Measurements from ENCODE around the gene NFKBIA. TPM values are rescaled to one million over a fixed set of nuclear protein-coding genes. Genes with fewer than 3 reads are reported as not detected.
A peak's percentile ranks its signal among the peaks of the same experiment; 100 is the strongest.
"Not testable (repeated sequence)": the region's sequence is repeated elsewhere in the genome, so short reads cannot be mapped to it uniquely, and the experiment has no call there.

The NFKBIA gene
- total RNA-seq, 1 donor from 2014 or later: 35.5 TPM

DNA sequence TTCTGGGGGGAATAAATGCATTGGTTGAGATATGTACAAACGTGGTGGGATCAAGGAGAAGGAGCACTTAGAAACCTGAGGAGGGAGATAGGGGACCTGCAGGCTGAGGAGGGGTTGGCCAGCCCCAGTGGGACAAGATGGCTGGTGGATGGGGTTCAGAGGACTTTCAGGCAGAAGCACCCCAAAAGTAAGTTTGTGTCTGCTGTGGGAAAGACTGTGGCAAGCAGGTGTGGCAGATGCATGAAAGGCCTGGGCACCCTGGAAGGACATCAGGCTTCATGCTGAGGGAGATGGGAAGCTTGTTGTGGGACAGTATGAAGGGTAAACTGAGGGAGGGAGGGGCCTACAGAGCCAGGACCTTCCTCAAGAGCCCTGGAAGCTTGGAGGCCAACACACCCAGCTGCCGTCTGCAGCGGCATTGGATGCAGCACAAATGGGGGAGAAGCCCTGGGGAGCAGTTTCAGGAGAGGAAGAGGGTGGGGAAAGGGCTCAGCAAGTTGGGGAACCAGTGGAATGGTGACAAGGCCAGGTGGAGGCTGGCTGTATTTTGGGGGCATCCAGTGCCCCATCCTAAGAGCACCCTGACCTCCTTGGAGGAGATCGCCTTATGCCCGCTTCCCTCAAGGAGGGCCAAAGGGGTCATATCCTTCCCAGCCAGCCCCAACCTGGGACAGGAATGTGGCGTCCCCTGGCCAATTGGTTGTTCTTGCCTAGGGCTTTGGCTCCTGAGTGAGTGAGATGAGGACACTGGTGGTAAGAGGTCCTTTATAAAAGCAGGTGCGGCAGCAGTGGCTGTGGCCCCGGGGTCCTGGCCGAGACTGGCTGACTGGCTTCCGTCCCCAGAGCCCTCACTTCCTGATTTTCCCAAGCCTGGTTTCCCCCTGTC is 20.7 kb downstream of the NFKBIA start:
- Mint-ChIP-seq H3K27ac (ENCODE audit: unreplicated experiment) (peak overlapping the region; percentile 93), H3K27me3 (ENCODE audit: low read depth, unreplicated experiment) (no peaks in the 10 kb centered on the region), H3K9me3 (ENCODE audit: unreplicated experiment) (no peaks in the 10 kb centered on the region), H3K4me1 (ENCODE audit: low read depth, unreplicated experiment) (peaks cover 19% of the 10 kb centered on the region), H3K36me3 (ENCODE audit: low read depth, unreplicated experiment) (no peaks in the 10 kb centered on the region), H3K4me3 (ENCODE audit: unreplicated experiment) (peak overlapping the region; percentile 31)
- Histone ChIP-seq H2AFZ (ENCODE audit: low read depth, low read length) (peak overlapping the region; percentile 35), H3K27me3 (ENCODE audit: insufficient read depth, low read length) (no peaks in the 10 kb centered on the region), H3K4me3 (ENCODE audit: insufficient read depth, low read depth, low read length) (no peak overlapping the region), H3K79me2 (ENCODE audit: insufficient read depth, low read length) (no peaks in the 10 kb centered on the region), H3K9ac (ENCODE audit: low read length) (peak overlapping the region; percentile 55), H3K4me2 (ENCODE audit: low read length) (peak overlapping the region; percentile 59), H3K27ac (ENCODE audit: low read depth, low read length) (peak overlapping the region; percentile 83), H3K9me3 (ENCODE audit: insufficient read depth, low read depth, low read length) (no peaks in the 10 kb centered on the region), H3K36me3 (ENCODE audit: insufficient read depth, low read length) (no peaks in the 10 kb centered on the region), H4K20me1 (ENCODE audit: insufficient read depth, low read length) (no peaks in the 10 kb centered on the region), H3K4me1 (ENCODE audit: insufficient read depth, low read length) (peaks cover 25% of the 10 kb centered on the region)
- no peak for FAIRE-seq
- TF ChIP-seq, protein P1, sequence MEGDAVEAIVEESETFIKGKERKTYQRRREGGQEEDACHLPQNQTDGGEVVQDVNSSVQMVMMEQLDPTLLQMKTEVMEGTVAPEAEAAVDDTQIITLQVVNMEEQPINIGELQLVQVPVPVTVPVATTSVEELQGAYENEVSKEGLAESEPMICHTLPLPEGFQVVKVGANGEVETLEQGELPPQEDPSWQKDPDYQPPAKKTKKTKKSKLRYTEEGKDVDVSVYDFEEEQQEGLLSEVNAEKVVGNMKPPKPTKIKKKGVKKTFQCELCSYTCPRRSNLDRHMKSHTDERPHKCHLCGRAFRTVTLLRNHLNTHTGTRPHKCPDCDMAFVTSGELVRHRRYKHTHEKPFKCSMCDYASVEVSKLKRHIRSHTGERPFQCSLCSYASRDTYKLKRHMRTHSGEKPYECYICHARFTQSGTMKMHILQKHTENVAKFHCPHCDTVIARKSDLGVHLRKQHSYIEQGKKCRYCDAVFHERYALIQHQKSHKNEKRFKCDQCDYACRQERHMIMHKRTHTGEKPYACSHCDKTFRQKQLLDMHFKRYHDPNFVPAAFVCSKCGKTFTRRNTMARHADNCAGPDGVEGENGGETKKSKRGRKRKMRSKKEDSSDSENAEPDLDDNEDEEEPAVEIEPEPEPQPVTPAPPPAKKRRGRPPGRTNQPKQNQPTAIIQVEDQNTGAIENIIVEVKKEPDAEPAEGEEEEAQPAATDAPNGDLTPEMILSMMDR (IDR thresholded peaks at IDR 0.05; ENCODE audit: insufficient read depth, low read depth, low read length): no peak
- TF ChIP-seq EZH2 (IDR thresholded peaks at IDR 0.05; ENCODE audit: insufficient read depth, low read length): no peak
- DNase-seq (ENCODE audit: low read depth): no peak

DNA sequence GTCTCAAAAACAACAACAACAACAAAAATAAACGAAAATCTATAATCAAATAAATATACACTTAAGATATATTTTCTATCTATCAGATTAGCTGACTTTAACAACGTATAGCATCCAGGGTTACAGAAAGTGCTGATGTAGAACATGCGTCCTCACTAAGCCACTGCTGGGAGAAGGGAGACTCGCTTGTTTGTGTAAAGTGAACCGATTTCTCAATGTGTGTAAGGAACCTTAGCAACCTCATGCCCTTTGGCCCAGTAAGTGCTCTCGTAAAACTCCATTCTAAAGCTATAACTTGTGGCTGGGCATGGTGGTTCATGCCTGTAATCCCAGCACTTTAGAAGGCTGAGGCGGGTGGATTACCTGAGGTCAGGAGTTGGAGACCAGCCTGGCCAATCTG is 23.8 kb downstream of the NFKBIA start:
- FAIRE-seq (no peak), DNase-seq (ENCODE audit: low read depth) (no peak)
- Histone ChIP-seq H4K20me1 (ENCODE audit: insufficient read depth, low read length) (no peaks in the 10 kb centered on the region), H3K27ac (ENCODE audit: low read depth, low read length) (no peak overlapping the region), H3K4me2 (ENCODE audit: low read length) (no peak overlapping the region), H3K27me3 (ENCODE audit: insufficient read depth, low read length) (no peaks in the 10 kb centered on the region), H3K79me2 (ENCODE audit: insufficient read depth, low read length) (no peaks in the 10 kb centered on the region), H2AFZ (ENCODE audit: low read depth, low read length) (no peak overlapping the region), H3K9me3 (ENCODE audit: insufficient read depth, low read depth, low read length) (no peaks in the 10 kb centered on the region), H3K36me3 (ENCODE audit: insufficient read depth, low read length) (no peaks in the 10 kb centered on the region), H3K4me3 (ENCODE audit: insufficient read depth, low read depth, low read length) (no peak overlapping the region), H3K9ac (ENCODE audit: low read length) (no peak overlapping the region), H3K4me1 (ENCODE audit: insufficient read depth, low read length) (peaks cover 21% of the 10 kb centered on the region)
- no peak overlapping the region for H3K27ac Mint-ChIP-seq (ENCODE audit: unreplicated experiment)
- no peak overlapping the region for H3K4me3 Mint-ChIP-seq (ENCODE audit: unreplicated experiment)
- TF ChIP-seq, protein P1 (IDR thresholded peaks at IDR 0.05; ENCODE audit: insufficient read depth, low read depth, low read length): no peak
- no peak for TF ChIP-seq EZH2 (IDR thresholded peaks at IDR 0.05; ENCODE audit: insufficient read depth, low read length)
- no peaks in the 10 kb centered on the region for H3K27me3 Mint-ChIP-seq (ENCODE audit: low read depth, unreplicated experiment)
- H3K36me3 Mint-ChIP-seq (ENCODE audit: low read depth, unreplicated experiment): no peaks in the 10 kb centered on the region
- no peaks in the 10 kb centered on the region for H3K9me3 Mint-ChIP-seq (ENCODE audit: unreplicated experiment)
- peaks cover 16% of the 10 kb centered on the region for H3K4me1 Mint-ChIP-seq (ENCODE audit: low read depth, unreplicated experiment)

- H3K4me3 ChIP-seq (ENCODE audit: insufficient read depth, low read depth, low read length); H3K27ac ChIP-seq (ENCODE audit: low read depth, low read length); H3K27me3 ChIP-seq (ENCODE audit: insufficient read depth, low read length); H3K4me3 Mint-ChIP-seq (ENCODE audit: unreplicated experiment); H3K4me2 ChIP-seq (ENCODE audit: low read length); H2AFZ ChIP-seq (ENCODE audit: low read depth, low read length); H3K9ac ChIP-seq (ENCODE audit: low read length); H3K9me3 Mint-ChIP-seq (ENCODE audit: unreplicated experiment); H3K9me3 ChIP-seq (ENCODE audit: insufficient read depth, low read depth, low read length); H3K27me3 Mint-ChIP-seq (ENCODE audit: low read depth, unreplicated experiment); H3K79me2 ChIP-seq (ENCODE audit: insufficient read depth, low read length); H4K20me1 ChIP-seq (ENCODE audit: insufficient read depth, low read length); DNase-seq (ENCODE audit: low read depth); H3K27ac Mint-ChIP-seq (ENCODE audit: unreplicated experiment); H3K4me1 Mint-ChIP-seq (ENCODE audit: low read depth, unreplicated experiment); H3K36me3 Mint-ChIP-seq (ENCODE audit: low read depth, unreplicated experiment); H3K36me3 ChIP-seq (ENCODE audit: insufficient read depth, low read length); FAIRE-seq: not testable (repeated sequence)
- peaks cover 11% of the 10 kb centered on the region for H3K4me1 ChIP-seq (ENCODE audit: insufficient read depth, low read length)
These were observed 25.2 kb downstream of the NFKBIA start for GRCh38 chr14:35379234-35379933.

Data from astrocyte (in vitro differentiated cells and primary cell).